Limb (tissue), 2 donors: ENCODE results near the gene PSMG2.

Source experiments
- DNase-seq, 2 donors: peaks; one replicate each; pipeline ENCODE4 v3.0.0-alpha.2; 2016; ENCODE audit errors: extremely low spot score in 2 of 2

The PSMG2 gene, protein sequence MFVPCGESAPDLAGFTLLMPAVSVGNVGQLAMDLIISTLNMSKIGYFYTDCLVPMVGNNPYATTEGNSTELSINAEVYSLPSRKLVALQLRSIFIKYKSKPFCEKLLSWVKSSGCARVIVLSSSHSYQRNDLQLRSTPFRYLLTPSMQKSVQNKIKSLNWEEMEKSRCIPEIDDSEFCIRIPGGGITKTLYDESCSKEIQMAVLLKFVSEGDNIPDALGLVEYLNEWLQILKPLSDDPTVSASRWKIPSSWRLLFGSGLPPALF

DNA sequence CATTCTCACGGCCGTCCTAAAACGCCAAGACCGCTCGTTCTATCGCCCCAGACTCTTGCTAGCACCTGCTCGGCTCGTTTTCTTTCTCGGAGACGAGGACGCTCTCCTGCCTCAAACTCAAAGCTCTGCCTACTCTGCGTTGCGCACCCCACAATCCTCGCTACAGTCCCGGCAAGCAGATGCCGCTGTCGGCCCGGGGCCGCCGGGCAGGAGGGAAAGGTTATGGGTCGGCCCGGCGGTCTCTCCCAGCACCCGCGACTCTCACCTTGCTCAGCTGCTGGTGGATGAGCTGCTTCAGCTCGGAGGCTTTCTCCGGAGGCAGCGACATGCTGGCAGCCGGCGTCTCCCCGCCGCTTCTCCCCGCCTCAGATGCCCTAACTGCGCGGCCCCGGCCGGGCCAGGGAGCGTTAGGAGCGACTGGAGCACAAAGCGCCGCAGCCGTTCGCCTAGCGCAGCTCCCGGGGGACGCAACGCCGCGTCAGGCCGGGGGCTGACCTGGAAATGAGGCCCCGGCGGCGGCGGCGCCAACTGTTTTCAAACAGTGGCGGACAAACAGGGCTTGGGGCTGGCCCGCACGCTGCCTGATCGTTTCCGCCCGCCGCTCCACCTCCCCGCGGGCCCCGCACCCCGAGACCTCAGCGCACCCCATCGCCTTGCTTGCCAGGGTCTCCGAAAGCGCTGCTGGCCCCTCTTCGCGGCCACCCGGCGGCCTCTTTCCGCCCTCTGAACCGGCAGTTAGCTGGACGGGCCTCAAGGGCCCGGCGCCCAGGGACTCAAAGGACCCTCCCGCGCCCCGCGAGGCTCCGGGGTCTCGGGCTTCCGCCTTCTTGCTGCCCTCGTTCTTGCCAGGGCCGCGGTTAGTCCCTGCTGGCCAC lies at the start of gene PSMG2, which contains the start of gene CEP76:
Gene PSMG2, plus strand, starts transcription at position 822 of the 875 bp plus-strand sequence. CDS start 66 bp downstream, outside the sequence.
Gene CEP76, minus strand, starts transcription at position 503 of the 875 bp plus-strand sequence. Its CDS starts 175 bp downstream, at position 328.
- DNase-seq = peak; percentile 86 to 93

DNA sequence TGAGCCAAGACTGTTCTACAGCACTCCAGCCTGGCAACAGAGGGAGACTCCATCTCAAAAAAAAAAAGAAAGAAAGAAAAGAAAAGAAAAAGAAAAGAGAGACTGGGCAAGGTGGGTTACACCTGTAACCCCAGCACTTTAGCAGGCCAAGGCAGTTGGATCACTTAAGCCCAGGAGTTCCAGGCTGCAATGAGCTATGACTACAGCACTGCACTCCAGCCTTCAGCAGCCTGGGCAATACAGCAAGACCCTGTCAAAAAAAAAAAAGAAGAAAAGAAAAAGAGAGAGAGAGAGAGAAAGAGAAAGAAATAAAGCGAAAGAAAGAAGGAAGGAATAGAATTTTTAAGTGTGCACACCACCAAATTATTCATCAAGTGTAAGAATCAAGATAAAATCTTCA lies 47.9 kb upstream of the PSMG2 start:
- no peak for DNase-seq

DNA sequence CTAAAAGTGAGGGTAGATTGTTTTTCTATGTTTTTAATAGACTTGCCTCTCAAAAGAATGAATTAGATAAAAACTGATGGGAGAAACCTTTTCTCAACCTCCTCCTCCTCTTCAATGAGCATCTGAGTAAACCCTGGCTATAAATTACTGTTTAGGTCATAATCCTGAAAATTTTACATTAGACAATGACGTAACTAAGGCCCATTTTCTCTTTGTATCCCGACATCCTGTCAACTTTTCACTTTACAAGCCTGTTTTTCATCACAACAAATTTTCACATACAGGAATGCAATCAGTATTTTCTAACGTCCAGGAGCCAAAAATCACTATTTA lies 46.3 kb upstream of the PSMG2 start:
- DNase-seq = peak in 1 of 2 donors; percentile 18

DNA sequence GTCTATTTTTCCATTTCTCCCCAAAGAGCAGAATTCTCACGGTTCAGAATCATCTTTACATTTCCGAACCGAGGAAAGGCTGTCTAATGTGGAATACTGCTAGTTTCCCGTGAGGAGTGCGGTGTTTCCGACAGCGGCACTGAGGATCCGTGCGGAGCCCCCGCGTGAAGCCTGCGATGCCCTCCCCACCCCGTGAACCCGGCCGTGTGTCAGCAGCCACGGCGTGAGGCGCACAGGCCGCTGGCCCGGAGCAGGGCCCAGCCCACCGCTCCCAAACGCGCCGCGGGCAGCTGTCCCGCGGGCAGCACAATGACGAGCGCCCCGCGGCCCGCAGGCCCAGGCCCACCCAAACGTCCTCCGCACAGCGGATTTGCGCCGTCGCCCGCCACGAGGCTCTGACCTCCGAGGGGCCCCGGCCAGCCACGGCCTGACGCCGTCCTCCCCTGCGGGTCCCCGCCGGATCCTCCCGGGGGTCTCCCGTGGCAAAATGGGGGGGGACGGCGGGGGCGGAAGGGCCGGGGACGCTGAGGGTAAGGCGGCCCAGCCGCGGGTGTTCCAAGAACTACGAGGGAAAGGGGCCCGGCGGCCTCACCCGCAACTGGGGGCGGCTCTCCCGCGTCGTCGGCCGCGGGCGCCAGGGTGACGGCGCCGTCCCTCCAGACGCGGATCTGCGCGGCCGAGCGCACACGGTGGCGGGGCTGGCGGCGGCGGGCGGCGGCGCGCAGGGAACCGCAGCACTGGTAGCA lies 45.7 kb upstream of the PSMG2 start:
- peak in 1 of 2 donors; percentile 76 for DNase-seq

DNA sequence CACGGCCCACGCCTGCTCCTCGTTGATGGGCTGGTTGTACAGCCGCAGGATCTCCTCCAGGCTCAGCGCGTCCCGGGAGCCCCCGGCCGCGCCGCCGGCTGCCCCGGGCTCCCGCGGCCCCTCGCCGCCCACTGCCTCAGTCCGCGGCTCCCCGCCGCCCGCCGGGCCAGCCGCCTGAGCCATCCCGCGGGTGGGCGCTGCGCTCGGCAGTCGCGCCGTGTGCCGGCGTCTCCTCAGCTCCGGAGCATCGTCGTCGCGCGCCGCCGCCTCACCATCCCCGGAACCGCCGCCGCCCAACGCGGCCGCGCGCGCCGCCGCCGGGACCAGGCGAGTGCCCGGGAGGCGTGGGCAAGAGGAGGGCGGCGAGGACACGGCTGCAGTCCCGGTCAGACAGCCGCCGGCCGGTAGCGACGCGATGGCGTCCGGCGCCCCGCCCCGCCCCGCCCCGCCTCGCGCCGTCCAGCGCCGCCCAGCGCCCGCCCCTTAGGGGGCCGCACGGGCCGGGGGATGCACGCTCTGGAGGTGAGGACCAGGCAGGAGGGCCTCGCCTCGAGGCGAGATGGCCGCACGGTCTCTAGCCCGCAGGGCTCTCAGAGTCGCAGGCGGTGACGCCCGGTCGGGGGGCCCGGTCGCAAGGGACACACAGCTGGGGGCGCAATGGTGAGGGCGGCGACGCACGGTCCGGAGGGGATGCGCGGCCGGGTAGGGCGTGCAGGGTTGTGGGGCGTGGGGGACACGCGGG lies 45.0 kb upstream of the PSMG2 start, which contains the start of gene SPIRE1:
Gene SPIRE1, minus strand, starts transcription at position 424 of the 742 bp plus-strand sequence. Its CDS starts 241 bp downstream, at position 183.
- DNase-seq = peak; percentile 34 to 82

DNA sequence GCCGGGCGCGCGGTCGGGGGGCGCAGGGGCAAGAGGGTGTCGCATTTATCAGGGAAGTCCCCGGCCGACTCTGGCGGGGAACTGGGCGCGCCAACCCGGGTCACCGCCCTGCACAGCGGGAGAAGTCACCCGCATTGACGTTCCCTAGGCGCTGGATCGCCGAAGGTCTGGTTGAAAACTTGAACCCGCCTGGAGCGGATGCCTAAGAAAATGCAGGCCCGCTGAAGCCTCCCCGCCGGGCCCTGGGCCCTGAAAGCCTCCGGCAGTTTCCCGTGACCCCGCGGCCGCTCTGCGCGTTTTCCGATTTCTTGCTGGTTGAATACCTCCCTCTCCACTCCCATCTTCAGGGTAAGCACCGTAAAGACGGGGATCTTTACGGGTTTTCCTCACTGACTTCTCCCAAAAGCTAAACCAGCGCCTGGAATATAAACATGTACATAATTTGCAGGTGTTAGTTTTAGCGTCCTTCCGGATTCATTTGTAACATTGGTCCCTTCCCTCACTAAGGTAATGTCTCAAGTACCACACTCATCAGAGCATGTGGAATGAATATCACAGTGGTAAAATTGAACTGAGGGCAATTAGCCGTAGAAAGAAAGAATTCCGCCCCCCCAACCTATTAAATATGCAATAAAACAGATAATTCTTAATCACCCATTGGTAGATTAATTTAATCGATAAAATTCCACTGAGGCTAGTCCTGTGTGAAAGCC lies 44.3 kb upstream of the PSMG2 start:
- no peak for DNase-seq

DNA sequence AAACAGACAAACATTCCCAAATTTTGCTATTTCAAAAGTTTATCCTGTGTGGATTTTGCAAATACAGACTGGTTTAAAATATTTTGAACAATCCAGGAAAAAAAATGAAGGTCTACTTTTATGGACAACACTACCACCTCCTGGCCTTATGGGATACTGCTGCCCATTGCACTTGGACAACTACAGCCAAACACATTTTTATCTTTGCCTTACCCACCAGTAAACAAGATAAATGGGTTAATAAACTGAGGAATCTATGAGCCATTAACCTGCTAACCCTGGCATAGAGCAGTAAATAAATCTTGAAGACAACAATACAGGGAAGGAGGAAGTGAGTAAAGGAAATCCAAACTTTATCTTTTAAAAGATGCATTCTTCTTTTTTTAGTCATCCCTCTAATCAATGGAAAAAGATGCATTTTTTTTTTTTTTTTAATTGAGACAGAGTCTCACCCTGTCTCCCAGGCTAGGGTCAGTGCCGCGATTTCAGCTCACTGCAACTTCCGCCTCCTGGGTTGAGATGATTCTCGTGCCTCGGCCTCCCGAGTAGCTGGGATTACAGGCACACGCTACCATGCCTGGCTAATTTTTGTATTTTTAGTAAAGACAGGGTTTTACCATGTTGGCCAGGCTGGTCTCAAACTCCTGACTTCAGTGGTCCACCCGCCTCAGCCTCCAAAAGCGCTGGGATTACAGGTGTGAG lies 42.8 kb upstream of the PSMG2 start:
- peak; percentile 53 to 79 for DNase-seq

DNA sequence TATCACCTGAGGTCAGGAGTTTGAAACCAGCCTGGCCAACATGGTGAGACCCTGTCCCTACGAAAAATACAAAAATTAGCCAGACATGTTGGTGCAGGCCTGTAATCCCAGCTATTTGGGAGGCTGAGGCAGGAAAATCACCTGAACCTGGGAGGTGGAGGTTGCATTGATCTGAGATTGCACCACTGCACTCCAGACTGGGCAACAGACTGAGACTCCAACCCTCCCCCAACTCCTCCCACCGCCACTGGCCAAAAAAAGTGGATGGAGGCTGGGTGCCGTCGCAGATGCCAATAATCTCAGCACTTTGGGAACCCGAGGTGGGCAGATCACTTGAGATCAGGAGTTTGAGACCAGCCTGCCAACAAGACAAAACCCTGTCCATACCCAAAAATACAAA lies 34.8 kb upstream of the PSMG2 start:
- DNase-seq = no peak

DNA sequence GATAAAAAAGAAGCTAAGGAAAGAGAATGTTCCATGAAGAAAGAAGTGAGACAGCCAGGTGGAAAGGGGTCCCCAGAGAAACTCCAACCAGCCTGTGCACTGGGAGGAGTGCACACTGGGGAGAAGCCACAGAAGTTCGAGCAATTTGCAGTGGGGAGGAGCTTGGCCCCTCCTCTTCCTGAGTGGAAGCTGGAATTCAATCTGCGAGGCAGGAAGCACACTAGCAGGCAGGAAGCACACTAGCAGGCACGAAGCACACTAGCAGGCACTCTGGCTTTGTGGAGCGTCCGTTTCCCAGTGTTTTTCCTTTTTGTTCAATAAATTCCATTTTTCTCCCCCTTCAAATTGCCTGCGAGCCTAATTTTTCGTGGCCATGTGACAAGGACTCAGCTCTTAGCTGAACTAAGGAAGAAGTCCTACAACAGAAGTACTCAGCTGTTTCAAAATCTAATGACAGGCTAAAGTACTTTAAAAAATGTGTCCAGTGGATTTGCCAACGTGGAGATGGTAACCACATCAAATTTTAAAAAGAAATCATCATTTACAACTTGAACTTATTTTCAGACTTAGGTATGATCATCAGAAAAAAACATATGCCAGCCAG lies 23.6 kb upstream of the PSMG2 start:
- DNase-seq = peak; percentile 32 to 41

DNA sequence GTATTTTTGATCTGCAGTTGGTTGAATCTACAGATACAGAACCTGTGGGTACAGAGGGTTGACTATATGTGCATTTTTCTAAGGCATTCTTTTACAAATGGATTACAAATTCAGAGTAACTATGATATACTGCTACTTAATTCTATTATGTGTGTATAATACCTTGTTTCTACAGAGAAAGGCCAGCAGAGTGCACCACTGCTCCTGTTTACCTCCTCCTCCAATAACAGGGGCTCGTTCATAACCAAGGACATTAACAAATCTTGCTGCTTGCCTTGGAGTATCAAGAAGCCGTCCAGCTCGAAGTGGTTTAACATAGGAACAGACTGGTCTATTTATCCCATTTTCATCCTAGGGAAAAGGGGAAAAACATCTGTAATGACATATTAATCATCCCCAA lies 16.7 kb upstream of the PSMG2 start:
- DNase-seq = peak in 1 of 2 donors; percentile 4

DNA sequence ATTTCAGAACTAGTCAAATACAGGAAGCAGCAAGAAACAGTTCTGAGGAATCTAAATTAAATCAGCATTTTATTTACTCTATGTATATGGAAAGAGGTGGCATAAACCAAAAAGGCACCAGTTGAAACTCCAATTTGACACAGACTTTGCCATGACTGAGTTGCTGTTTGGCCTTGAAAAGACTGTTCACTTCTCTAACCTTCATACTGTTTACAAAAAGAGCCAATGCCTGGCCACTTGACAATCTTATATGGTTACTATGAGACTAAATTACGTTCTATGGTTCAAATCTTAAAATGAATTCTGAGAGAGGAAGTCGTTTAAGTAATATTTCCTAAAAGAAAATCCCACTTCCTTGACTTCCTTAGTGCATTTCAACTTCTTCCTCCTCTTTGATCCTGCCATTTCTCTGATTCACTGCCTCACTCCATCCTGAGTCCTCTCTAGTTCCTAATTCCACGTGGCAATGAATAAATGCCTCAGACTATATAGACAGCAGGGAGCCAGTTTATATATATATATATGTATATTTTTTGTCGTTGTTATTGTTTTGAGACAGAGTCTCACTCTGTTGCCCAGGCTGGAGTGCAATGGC lies 13.5 kb upstream of the PSMG2 start:
- DNase-seq = no peak

DNA sequence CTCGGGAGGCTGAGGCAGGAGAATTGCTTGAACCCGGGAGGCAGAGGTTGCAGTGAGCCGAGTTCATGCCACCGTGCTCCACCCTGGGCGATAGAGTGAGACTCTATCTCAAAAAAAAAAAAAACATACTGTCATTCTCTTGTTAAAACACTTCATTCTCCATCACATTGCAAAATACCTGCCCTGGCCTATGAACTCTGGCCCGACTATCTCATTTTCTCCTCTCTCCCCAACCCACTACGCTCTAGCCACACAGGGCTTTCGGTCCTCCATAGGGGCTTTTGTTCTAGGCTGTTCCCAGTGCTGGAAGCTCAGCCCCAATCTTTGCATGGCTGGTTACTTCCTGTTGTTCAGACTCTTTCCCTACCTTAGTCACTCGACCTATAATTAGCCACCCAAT lies 10.6 kb upstream of the PSMG2 start:
- DNase-seq = no peak

DNA sequence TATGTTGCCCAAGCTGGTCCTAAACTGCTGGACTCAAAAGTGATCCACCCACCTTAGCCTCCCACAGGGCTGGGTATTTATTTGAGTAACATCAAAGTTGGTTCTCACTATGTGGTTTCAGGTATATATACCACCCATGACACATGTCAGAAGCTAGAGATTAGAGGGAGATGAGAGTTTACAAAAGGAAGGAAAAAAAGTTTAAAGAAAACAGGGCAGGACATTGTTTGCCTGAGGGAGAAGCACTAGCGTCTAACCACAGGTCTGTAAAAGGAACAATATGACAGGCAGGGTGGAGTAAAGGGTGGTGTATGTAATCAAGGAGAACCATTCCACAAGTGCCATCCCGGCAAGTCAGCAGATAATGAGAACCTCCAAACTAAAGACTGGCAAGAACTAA lies 8.8 kb upstream of the PSMG2 start:
- no peak for DNase-seq

DNA sequence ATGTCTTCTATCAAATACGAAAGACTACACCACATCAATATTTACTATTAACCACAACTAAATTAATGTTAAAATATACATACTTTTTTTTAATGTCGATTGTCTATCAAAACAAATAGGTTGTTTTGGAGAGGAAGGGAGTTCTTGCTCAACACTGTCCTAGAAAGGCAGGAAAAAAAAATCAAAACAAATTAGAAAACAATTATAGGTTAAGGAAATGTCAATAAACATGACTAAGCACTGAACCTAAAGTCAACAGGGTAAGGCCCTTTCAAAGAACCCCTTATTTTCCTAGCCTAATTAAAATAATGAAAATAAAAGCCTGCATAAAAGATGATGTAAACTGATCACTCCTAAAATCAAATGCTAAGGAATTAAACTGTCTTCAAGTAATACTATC lies 3.1 kb upstream of the PSMG2 start:
- no peak for DNase-seq

DNA sequence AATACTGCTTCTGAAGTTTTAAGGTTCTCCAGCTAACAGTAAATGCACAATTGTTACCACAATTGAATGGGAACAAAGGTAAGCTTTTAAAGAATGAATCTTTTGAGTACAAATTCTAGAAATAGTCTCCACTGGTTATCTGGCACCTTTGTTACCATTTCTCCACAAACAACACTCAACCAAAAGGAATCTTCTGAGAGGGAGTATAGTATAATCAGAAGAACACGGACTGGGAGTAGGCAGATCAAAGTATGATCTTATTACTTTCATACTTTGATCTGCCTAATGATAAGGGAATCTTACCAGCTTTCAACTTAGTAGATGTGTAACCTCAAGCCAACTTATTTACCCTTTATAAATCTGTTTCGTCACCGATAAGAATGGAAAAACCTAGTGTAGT lies 1.7 kb upstream of the PSMG2 start:
- DNase-seq = no peak

DNA sequence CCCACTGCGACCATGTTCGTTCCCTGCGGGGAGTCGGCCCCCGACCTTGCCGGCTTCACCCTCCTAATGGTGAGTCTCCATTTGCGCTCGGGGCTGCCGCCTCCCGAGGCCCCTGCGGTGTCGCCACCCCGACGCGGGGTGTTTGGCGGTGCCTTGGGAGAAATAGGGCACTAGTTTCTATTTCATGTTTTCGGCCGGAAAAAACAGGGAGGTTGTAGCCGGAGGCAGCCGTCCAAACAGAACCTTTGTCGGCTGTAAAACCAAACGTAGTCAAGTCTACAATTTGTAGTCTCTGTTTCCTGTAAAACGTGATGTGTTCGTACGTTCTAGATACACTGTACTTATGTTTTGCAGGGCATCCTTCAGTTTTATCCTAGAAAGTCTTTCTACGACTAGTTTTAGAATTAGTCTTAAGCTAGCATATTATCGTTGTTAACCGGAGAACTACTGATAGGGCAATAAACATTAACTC lies 290 bp downstream of the PSMG2 start:
- DNase-seq = peak in 1 of 2 donors; percentile 5

DNA sequence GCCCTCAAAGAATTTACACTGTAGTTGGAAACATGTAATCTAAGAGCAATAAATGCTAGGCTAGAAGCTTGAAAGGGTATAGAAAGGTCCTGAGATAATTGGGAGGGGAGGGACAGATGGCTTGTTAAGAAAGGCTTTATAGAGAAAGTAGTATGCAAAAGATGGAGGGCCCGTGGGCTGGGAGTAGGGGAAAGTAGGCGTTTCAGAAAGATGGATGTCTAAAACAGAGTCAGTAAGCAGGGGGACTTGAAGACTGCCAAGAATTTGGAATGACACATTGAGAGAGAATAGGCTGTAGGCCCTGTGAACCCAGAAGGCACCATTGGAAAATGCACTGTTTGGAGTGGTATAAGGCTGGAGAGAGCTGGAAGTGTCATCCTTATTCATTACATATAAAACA lies 822 bp downstream of the PSMG2 start:
- DNase-seq = no peak

DNA sequence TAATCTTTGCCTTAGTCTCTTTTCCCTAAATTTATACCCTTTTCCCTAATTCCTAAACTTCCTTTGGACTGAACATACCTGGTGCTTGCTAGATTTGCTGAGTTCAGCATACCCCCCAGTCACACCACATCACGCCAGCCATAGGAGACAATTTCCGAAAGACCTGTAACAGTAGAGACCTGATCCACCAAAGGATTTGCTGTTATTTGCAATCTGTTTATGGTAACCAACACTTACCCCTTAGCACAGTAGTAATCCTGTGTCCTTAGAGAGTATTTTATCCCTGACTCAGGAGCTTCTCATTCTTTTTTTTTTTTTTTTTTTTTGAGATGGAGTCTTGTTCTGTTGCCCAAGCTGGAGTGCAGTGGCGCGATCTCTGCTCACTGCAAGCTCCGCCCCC lies 8.6 kb downstream of the PSMG2 start:
- no peak for DNase-seq
